T-cell (primary cell): ENCODE data around the gene TMBIM6. TPM values are rescaled to one million over a fixed set of nuclear protein-coding genes. Genes with fewer than 3 reads are reported as not detected.

Source experiments
- ATAC-seq, 4 experiments: fragments of 200-7000 bp in 3 of 4; fragments of 150-1000 bp in 1 of 4; cut with Tn5 transposase; replicated peaks in 1 of 4; 1 replicate in 3 of 4; 2 replicates in 1 of 4; pipeline ENCODE4 v1.10.0; 2021; ENCODE audit warnings: moderate library complexity in 3 of 4, mild to moderate bottlenecking in 2 of 4, moderate number of reproducible peaks in 1 of 4
- CTCF ChIA-PET, 2 donors: fragments of 300-600 bp; sonication (Branson Sonifier 250); formaldehyde crosslinking; loops; one replicate each; lab custom pipeline; 2022; ENCODE audit warnings: antibody characterized with exemption in 2 of 2; lab: Charles Lee
- POLR2A ChIA-PET, 2 donors: fragments of 300-600 bp; sonication (Branson Sonifier 250); formaldehyde crosslinking; loops; one replicate each; lab custom pipeline; 2022; ENCODE audit warnings: antibody characterized with exemption in 2 of 2; lab: Charles Lee
- DNase-seq, 35 experiments: peaks; one replicate each; pipeline versions ENCODE4 v3.0.0 to v3.0.0-alpha.2; 2013 to 2023
- H3K27ac ChIP-seq: one replicate; pipeline ENCODE4 v1.5.1; 2013; ENCODE audit warnings: low read length
- H3K27me3 ChIP-seq, 2 experiments: replicated peaks in 1 of 2; 1 replicate in 1 of 2; 2 replicates in 1 of 2; pipeline versions ENCODE4 v1.6.1 to v1.7.0; 2013; ENCODE audit warnings: low read length in 1 of 2, mixed read lengths in 1 of 2; ENCODE audit not compliant: control insufficient read depth in 2 of 2, insufficient read depth in 2 of 2; ENCODE audit errors: extremely low read depth in 1 of 2
- H3K36me3 ChIP-seq, 2 donors: 1 replicate in 1 of 2; 2 replicates in 1 of 2; pipeline versions ENCODE4 v1.6.1 to v1.7.0; 2013; ENCODE audit warnings: low read length in 1 of 2; ENCODE audit not compliant: control insufficient read depth in 2 of 2, insufficient read depth in 1 of 2; ENCODE audit errors: extremely low read depth in 1 of 2
- H3K4me1 ChIP-seq, 2 experiments: 1 replicate in 1 of 2; 2 replicates in 1 of 2; pipeline versions ENCODE4 v1.6.1 to v1.7.0; 2013; ENCODE audit warnings: low read length in 2 of 2, mixed read lengths in 1 of 2; ENCODE audit not compliant: insufficient read depth in 2 of 2, control insufficient read depth in 1 of 2; ENCODE audit errors: extremely low read depth in 1 of 2
- H3K4me3 ChIP-seq, 2 donors: 1 replicate in 1 of 2; 2 replicates in 1 of 2; pipeline versions ENCODE4 v1.5.1 to v1.7.0; 2013; ENCODE audit warnings: mild to moderate bottlenecking in 2 of 2, low read length in 1 of 2, moderate library complexity in 1 of 2; ENCODE audit not compliant: control insufficient read depth in 1 of 2; ENCODE audit errors: extremely low read depth in 1 of 2
- H3K9me3 ChIP-seq: 2 replicates; pipeline ENCODE4 v1.7.0; 2013
- H3K27ac Mint-ChIP-seq, 2 donors: one replicate each; pipeline ENCODE4 v1.8.0; 2020 to 2021; ENCODE audit warnings: mild to moderate bottlenecking in 2 of 2, mixed read lengths in 2 of 2
- H3K27me3 Mint-ChIP-seq, 2 donors: one replicate each; pipeline ENCODE4 v1.8.0; 2021 to 2022; ENCODE audit warnings: mixed read lengths in 2 of 2
- H3K36me3 Mint-ChIP-seq: one replicate; pipeline ENCODE4 v1.8.0; 2021; ENCODE audit warnings: mixed read lengths
- H3K4me1 Mint-ChIP-seq, 3 donors: one replicate each; pipeline ENCODE4 v1.8.0; 2020 to 2022; ENCODE audit warnings: mixed read lengths in 3 of 3, mild to moderate bottlenecking in 1 of 3
- H3K4me3 Mint-ChIP-seq, 3 donors: one replicate each; pipeline ENCODE4 v1.8.0; 2020 to 2022; ENCODE audit warnings: mild to moderate bottlenecking in 3 of 3, mixed read lengths in 3 of 3, moderate library complexity in 3 of 3
- H3K9me3 Mint-ChIP-seq, 3 donors: one replicate each; pipeline ENCODE4 v1.8.0; 2020 to 2022; ENCODE audit warnings: mixed read lengths in 3 of 3
- WGBS: methylation state at CpG from one replicate; pipeline ENCODE4 v1.1.5; 2013; ENCODE audit warnings: missing lambda C conversion rate; ENCODE audit not compliant: insufficient coverage; 5-methylcytosine and 5-hydroxymethylcytosine counted together
- total RNA-seq, 35 experiments: library from RNA in 6 of 35; stranded (reverse) in 6 of 35; fragments of 120-200 nt in 1 of 35; gene quantifications; one replicate each; pipeline versions ENCODE4 v1.2.1 to v1.2.4 and lab custom pipeline; 2013 to 2026

TMBIM6 gene
- total RNA-seq, 5 donors from 2014 or later (not counting 1 experiment from before 2014, with no cell fraction given): 333 to 426 (median 401) TPM

GRCh38 chr12:49750996-49751393 is 9.6 kb downstream of the TMBIM6 start:
- H3K9me3 ChIP-seq: no peaks in the 10 kb centered on the region
- peaks cover 78 to 89% (median 86%) of the 10 kb centered on the region in 3 donors for H3K4me1 Mint-ChIP-seq
- H3K27me3 Mint-ChIP-seq: no peaks in the 10 kb centered on the region
- ATAC-seq: no peak
- peaks cover 8 to 43% of the 10 kb centered on the region in 2 donors for H3K36me3 ChIP-seq
- no peak overlapping the region for H3K4me3 ChIP-seq
- peak overlapping the region; percentile 1 to 67 (median 43) for H3K4me3 Mint-ChIP-seq
- H3K4me1 ChIP-seq: peaks cover 38 to 41% of the 10 kb centered on the region in 2 experiments
- H3K27ac Mint-ChIP-seq: peak overlapping the region; percentile 69 to 79
- 50% methylated on average over 1 of the region's 1 CpG for WGBS
- H3K9me3 Mint-ChIP-seq: no peaks in the 10 kb centered on the region
- H3K27ac ChIP-seq: no peak overlapping the region
- H3K27me3 ChIP-seq: no peaks in the 10 kb centered on the region
- peaks cover 38% of the 10 kb centered on the region for H3K36me3 Mint-ChIP-seq
- ChIA-PET POLR2A (interaction anchor here (0.7 to 1.0 kb wide), 3 partner anchors 10 to 1648 kb away, joined by 5 to 11 read pairs (median 8); partner anchors contain the start of gene TMBIM6 (in 1 of the 2)), CTCF (interaction anchor here (0.6 to 2.4 kb wide), 3 partner anchors 11 to 42 kb away, joined by 3 to 15 read pairs (median 3); no protein-coding TSS in a partner anchor)
- no peak for DNase-seq

GRCh38 chr12:49761677-49762467 is 20.5 kb downstream of the TMBIM6 start:
- ATAC-seq (peak in 1 of 4 experiments; percentile 9), DNase-seq (no peak)
- no peaks in the 10 kb centered on the region for H3K27me3 Mint-ChIP-seq
- ChIA-PET POLR2A (interaction anchor here (1.4 kb wide), 3 partner anchors 17 to 21 kb away, joined by 4 to 12 read pairs (median 4); partner anchors contain the start of gene TMBIM6 (in 1 of the 2)), CTCF (interaction anchor here (0.5 to 4.8 kb wide), 16 partner anchors 10 to 882 kb away, joined by 3 to 57 read pairs (median 4); partner anchors contain the start of genes BCDIN3D (in 1 of the 2), NCKAP5L (in 1 of the 2) and TMBIM6 (in 1 of the 2))
- peak overlapping the region; percentile 86 to 90 for H3K27ac Mint-ChIP-seq
- H3K4me3 ChIP-seq: no peak overlapping the region
- H3K9me3 ChIP-seq: no peaks in the 10 kb centered on the region
- peaks cover 12 to 81% of the 10 kb centered on the region in 2 donors for H3K36me3 ChIP-seq
- 92% methylated on average over 2 of the region's 4 CpGs for WGBS
- H3K9me3 Mint-ChIP-seq: no peaks in the 10 kb centered on the region
- peaks cover 64% of the 10 kb centered on the region for H3K36me3 Mint-ChIP-seq
- H3K4me1 ChIP-seq: peaks cover 23 to 38% of the 10 kb centered on the region in 2 experiments
- H3K4me3 Mint-ChIP-seq: peak overlapping the region in 1 of 3 donors; percentile 48
- no peaks in the 10 kb centered on the region for H3K27me3 ChIP-seq
- H3K27ac ChIP-seq: peak overlapping the region; percentile 41
- peaks cover 51 to 58% (median 58%) of the 10 kb centered on the region in 3 donors for H3K4me1 Mint-ChIP-seq

- DNase-seq: peak in 7 of 35 experiments; percentile 1 to 47 (median 17)
These were observed 21.1 kb downstream of the TMBIM6 start for GRCh38 chr12:49762468-49762847.

GRCh38 chr12:49763006-49763591 is 21.7 kb downstream of the TMBIM6 start:
- Mint-ChIP-seq H3K27ac (peak overlapping the region; percentile 86 to 90), H3K36me3 (peaks cover 52% of the 10 kb centered on the region), H3K4me1 (peaks cover 57 to 65% (median 63%) of the 10 kb centered on the region in 3 donors), H3K27me3 (no peaks in the 10 kb centered on the region), H3K4me3 (peak overlapping the region in 2 of 3 donors; percentile 39 to 48), H3K9me3 (no peaks in the 10 kb centered on the region)
- Histone ChIP-seq H3K4me1 (peaks cover 23 to 41% of the 10 kb centered on the region in 2 experiments), H3K4me3 (peak overlapping the region in 1 of 2 donors; percentile 49), H3K9me3 (no peaks in the 10 kb centered on the region), H3K27me3 (no peaks in the 10 kb centered on the region), H3K36me3 (peaks cover 12 to 69% of the 10 kb centered on the region in 2 donors), H3K27ac (peak overlapping the region; percentile 59)
- ATAC-seq (peak; percentile 69 to 84 (median 77)), DNase-seq (peak; percentile 46 to 89 (median 74))
- 6% methylated on average over 6 of the region's 8 CpGs for WGBS
- POLR2A ChIA-PET: interaction anchor here (0.6 to 1.4 kb wide), 5 partner anchors 18 to 580 kb away, joined by 3 to 12 read pairs (median 4); partner anchors contain the start of genes TMBIM6 (in 1 of the 2) and TROAP (in 1 of the 2)
- CTCF ChIA-PET: interaction anchor here (0.9 to 4.8 kb wide), 14 partner anchors 11 to 92 kb away, joined by 3 to 57 read pairs (median 6); partner anchors contain the start of genes BCDIN3D (in 1 of the 2), NCKAP5L (in 1 of the 2) and TMBIM6 (in 1 of the 2)

More at GRCh38 chr12:49762468-49762847, 21.1 kb downstream of the TMBIM6 start:
- peak overlapping the region in 1 of 3 donors; percentile 48 for H3K4me3 Mint-ChIP-seq
- peak; percentile 52 to 58 (median 54) for ATAC-seq
- CTCF ChIA-PET: interaction anchor here (0.5 to 4.8 kb wide), 17 partner anchors 9 to 118 kb away, joined by 3 to 57 read pairs (median 5); partner anchors contain the start of genes BCDIN3D (in 1 of the 2), NCKAP5L (in 1 of the 2) and TMBIM6 (in 1 of the 2)
- H3K27me3 Mint-ChIP-seq: no peaks in the 10 kb centered on the region
- H3K27ac ChIP-seq: peak overlapping the region; percentile 41
- H3K27me3 ChIP-seq: no peaks in the 10 kb centered on the region
- peaks cover 53 to 62% (median 59%) of the 10 kb centered on the region in 3 donors for H3K4me1 Mint-ChIP-seq
- H3K36me3 ChIP-seq: peaks cover 12 to 75% of the 10 kb centered on the region in 2 donors
- no peak overlapping the region for H3K4me3 ChIP-seq
- 34% methylated on average over 5 of the region's 5 CpGs for WGBS
- peaks cover 23 to 40% of the 10 kb centered on the region in 2 experiments for H3K4me1 ChIP-seq
- POLR2A ChIA-PET: interaction anchor here (0.7 to 1.4 kb wide), 4 partner anchors 17 to 439 kb away, joined by 4 to 12 read pairs (median 4); partner anchors contain the start of genes TMBIM6 (in 1 of the 2) and TROAP (in 1 of the 2)
- no peaks in the 10 kb centered on the region for H3K9me3 Mint-ChIP-seq
- H3K27ac Mint-ChIP-seq: peak overlapping the region; percentile 86 to 90
- H3K36me3 Mint-ChIP-seq: peaks cover 59% of the 10 kb centered on the region
- no peaks in the 10 kb centered on the region for H3K9me3 ChIP-seq

GRCh38 chr12:49764126-49764525 is 22.8 kb downstream of the TMBIM6 start:
- 61% methylated on average over 2 of the region's 3 CpGs for WGBS
- Mint-ChIP-seq H3K9me3 (no peaks in the 10 kb centered on the region), H3K36me3 (peaks cover 42% of the 10 kb centered on the region), H3K4me1 (peaks cover 57 to 65% (median 60%) of the 10 kb centered on the region in 3 donors), H3K27ac (peak overlapping the region; percentile 86 to 90), H3K27me3 (no peaks in the 10 kb centered on the region), H3K4me3 (peak overlapping the region in 1 of 3 donors; percentile 48)
- Histone ChIP-seq H3K36me3 (peaks cover 12 to 58% of the 10 kb centered on the region in 2 donors), H3K9me3 (no peaks in the 10 kb centered on the region), H3K27me3 (no peaks in the 10 kb centered on the region), H3K4me1 (peaks cover 23 to 41% of the 10 kb centered on the region in 2 experiments), H3K27ac (peak overlapping the region; percentile 59), H3K4me3 (peak overlapping the region in 1 of 2 donors; percentile 49)
- no peak for DNase-seq
- POLR2A ChIA-PET: no interaction called here
- no peak for ATAC-seq
- CTCF ChIA-PET: interaction anchor here (1.0 to 2.1 kb wide), 4 partner anchors 17 to 74 kb away, joined by 3 to 12 read pairs (median 7); partner anchors contain the start of gene TMBIM6 (in 1 of the 2)
